DMS153 (cell line): ENCODE measurements around the gene ARPC5.
"Not testable (repeated sequence)": the region's sequence is repeated elsewhere in the genome, so short reads cannot be mapped to it uniquely, and the experiment has no call there.

Source experiments
- DNase-seq: peaks from one replicate; lab custom pipeline; 2025; lab: John Stamatoyannopoulos, UW

ARPC5 gene

GRCh38 chr1:183635606-183636333, at the start of gene ARPC5:
Gene ARPC5 (minus strand): TSS chr1:183635783. CDS start chr1:183635659, 124 bp downstream.
- DNase-seq = peak; percentile 98

DNA sequence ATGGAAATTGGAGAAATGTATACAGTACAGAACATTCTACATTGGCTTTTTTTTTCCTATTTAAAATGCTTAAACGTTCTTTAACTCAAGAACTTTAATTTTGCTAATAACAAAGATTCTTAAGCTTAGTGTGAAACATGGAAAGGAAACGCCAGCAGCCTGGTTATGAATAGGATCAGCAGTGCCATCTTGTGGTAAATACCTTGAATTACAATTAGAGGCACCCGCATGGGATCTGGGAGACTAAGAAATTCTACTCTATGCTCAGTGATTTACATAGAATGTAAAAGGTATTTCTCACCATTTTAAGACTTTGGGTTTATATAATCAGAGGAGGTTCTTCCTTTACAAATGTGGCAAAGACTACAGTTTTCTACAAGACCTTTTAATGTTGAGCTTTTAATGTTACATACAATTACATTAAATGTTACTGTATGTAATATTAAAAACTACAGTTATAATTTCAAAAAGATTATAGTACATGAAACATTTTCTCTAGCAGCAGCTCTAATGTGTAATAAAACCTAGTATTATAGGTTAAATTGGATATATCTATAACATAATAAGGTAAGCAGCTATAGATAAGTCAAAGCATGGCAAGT, 49.6 kb upstream of the ARPC5 start:
- DNase-seq = peak; percentile 58

DNA sequence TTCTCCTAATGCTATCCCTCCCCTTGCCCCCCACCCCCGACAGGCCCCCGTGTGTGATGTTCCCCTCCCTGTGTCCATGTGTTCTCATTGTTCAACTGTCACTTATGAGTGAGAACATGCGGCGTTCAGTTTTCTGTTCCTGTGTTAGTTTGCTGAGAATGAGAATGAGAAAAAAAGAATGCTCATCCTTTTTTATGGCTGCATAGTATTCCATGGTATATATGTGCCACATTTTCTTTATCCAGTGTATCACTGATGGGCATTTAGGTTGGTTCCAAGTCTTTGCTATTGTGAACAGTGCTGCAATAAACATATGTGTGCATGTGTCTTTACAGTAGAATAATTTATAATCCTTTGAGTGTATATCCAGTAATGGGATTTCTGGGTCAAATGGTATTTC, 43.8 kb upstream of the ARPC5 start:
- DNase-seq = not testable (repeated sequence)

GRCh38 chr1:183678819-183679218, 43.2 kb upstream of the ARPC5 start:
- DNase-seq = no peak

DNA sequence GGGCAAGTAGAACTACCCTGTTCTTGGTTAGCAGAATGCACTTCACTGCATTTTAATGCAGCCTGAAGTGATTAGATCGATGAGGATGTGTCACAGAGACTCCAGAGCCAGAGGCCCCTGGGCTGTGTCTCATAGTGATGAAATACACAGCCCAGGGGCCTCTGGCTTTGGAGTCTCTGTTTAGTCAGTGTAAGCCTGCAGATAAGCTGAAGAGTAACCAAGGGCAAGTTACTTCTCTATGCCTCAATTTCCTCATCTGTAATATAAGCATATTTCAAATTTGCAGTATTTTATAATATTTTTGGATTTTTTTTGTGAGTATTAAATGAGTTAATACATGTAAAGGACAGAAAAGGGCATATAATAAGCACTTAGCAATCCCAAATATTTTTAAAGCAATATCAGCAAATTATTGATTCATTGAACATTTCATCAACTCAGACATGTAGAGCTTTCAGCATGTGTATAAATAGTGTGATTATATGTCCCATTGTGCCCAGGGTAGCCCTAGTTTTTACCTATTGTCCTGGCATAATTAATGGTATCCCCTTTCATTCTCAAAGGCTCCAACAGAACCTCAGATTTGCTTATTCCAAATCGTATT, 41.1 kb upstream of the ARPC5 start:
- no peak for DNase-seq

DNA sequence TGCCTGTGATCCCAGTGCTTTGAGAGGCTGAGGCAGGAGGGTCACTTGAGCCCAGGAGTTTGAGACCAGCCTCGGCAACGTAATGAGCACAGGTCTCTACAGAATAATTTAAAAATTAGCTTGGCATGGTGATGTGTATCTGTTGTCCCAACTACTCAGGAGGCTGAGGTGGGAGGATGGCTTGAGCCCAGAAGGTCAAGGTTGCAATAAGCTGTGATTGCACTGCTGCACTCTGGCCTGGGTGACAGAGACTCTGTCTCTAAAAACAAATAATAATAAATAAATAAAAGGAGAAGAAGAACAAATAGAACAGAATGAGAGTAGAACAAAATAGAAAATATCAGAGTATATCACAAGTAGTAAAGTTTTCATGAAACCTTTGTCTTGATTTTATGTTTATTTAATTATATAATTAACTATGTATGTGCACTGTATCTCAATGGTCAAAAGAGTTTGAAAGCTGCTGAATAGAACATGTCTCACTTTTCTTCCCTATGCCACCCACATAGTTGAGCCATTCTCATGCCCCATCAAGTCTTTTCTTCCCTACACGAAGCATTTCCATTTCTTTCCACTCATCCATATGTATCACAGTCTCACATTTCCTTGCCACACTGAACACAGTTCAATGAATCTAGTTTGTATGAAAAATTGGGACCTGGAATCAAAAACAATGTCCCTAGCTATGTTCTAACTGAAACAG, 40.5 kb upstream of the ARPC5 start:
- DNase-seq = no peak

DNA sequence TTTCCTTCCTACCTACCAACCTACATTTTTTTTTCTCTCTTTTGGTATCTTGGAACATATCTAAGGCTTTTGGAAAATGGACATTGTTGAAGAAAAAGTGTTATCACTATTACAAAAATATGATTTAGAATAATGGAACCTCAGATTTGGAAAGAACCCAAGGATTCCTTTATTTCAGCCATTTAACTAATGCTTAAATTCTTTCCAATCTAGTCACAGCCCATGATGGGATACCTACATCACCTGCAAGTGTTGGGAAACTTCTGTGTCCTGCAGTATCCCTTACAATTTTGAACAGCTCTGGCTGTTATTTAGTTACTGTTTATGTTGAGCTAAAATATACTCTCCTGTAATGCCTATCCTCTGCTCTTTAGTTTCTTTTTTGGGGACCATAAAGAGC, 39.8 kb upstream of the ARPC5 start:
- DNase-seq = no peak

DNA sequence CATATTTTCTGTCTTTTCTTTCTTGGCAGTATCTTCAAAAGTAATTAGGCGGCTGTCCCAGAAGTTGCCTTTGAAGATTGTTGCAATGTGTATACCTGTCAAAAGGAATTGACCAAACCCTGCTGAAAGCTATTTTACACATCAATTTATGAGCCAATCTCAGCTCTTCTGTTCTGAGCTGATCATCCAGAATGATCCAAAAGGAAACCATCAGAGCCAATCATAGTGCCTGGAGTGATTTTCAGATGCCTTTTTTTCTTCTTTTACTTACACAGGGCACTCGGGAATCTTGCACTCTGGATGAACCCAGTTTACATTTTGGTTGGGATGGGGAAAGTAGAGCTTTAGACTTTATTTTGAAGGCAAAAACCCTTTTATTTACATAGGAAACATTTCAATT, 39.3 kb upstream of the ARPC5 start:
- DNase-seq = no peak

DNA sequence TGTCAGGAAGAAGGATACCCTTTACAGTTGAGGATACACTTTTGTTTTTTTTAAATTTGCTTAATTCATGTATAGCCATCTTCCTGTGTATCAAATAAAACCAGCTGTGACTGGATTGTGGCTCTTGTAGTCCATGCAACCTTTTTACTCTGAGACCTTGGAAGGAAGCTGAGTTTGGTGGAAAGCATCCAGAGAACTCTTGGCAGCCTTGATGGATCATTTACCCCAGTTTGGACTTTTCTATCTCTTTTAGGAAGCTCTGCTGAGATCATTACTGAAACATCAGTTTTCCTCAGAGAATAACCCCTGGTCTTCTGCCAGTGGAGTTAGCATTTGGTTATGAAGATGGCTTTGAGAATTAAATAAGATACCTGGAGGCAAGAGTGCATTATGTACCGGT, 38.8 kb upstream of the ARPC5 start:
- no peak for DNase-seq

DNA sequence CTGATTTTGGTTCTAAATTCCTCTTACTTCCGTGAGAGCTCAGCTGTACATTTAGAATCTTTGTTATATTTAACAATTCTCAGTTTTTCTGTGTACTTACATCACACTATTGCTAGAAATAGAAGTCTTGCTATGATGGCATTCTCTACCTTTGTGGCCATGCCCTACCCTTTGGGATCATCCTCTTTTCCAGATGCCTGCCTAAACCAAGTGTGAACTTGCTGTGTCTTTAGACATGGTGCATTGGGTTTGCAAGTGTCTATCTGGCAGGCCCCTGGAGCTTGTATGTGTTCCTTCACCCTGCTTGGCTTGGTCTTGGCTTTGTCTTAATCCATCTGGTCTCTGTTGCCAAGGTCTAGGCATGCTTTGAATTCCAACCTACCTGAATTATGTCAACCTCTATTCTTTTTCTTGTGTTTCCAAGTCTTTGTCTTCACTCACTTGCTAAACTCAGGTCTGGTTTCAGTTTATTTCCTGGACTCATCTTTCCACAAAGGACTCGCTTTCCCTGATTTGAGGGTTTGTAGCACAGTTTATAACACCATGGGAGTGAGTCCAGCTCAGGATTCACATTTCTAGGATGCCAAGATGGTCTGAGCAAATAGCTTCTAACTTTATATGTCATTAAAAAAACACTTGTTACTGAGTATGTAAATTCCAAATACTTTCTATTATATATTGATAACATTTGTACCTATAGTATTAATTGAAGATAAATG, 38.2 kb upstream of the ARPC5 start:
- no peak for DNase-seq

- no peak for DNase-seq
Measured at GRCh38 chr1:183670169-183670568, 34.6 kb upstream of the ARPC5 start.

- no peak for DNase-seq
Measured at GRCh38 chr1:183656355-183656754, 20.8 kb upstream of the ARPC5 start.

DNA sequence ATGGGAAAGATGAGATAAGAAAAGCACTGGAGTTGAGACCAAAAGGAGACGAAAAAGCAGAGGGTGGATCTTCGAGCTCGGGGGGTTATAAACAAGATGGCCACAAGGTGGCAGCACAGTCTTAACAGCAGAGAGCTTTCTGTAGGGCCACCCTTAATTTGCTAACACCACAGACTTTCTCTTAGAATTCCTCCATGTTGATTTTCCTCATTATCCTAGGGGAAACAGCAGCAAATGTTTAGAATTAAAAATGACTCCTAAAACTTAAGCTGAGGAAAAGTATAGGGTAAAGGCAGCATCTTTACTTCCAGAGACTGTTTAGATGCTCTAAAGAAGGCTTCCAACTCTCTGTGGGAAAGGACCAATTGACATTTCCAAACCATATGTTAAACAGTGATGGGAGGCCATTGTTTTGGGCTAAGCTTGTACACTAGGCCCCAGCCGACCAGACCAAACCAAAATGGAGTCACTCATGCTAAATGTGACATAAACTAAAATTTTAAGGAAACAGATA, 20.0 kb upstream of the ARPC5 start:
- peak; percentile 66 for DNase-seq

DNA sequence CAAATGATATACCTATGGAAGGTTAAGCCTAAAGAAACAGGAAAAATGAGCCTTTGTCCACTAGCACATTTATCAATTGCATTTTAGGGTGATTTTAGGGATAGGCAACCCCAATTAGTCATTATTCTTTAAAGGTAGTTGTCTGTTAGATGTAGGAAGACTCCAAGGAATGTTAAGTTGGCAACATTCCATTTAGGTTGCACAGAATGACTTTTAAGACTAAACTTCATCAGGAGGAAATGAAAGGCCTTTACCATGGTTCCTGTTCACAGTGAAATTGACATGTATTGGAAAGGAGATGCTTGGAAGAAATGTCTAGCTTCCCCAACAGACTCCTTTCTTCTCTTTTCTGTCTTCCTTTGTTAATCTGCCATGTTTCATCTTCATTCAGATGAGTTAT, 19.1 kb upstream of the ARPC5 start:
- no peak for DNase-seq

GRCh38 chr1:183653876-183654451, 18.4 kb upstream of the ARPC5 start:
- DNase-seq = no peak

DNA sequence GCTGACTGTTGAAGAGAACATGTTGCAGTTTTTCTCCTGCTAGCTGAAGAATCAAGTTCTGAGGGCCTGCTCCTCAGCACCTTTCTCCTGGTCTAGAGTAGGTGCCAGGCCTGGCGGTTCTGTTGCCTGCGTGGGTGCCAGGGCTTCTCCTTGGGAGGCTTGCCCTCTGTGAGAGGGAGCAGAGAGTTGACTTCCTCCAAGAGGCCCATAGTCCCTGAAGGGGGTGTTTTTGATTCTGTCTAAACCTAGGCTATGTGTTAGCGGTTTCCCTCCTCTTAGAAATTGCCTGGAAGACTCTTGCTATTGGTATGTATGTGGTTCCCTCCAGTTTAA, 17.8 kb upstream of the ARPC5 start:
- no peak for DNase-seq

DNA sequence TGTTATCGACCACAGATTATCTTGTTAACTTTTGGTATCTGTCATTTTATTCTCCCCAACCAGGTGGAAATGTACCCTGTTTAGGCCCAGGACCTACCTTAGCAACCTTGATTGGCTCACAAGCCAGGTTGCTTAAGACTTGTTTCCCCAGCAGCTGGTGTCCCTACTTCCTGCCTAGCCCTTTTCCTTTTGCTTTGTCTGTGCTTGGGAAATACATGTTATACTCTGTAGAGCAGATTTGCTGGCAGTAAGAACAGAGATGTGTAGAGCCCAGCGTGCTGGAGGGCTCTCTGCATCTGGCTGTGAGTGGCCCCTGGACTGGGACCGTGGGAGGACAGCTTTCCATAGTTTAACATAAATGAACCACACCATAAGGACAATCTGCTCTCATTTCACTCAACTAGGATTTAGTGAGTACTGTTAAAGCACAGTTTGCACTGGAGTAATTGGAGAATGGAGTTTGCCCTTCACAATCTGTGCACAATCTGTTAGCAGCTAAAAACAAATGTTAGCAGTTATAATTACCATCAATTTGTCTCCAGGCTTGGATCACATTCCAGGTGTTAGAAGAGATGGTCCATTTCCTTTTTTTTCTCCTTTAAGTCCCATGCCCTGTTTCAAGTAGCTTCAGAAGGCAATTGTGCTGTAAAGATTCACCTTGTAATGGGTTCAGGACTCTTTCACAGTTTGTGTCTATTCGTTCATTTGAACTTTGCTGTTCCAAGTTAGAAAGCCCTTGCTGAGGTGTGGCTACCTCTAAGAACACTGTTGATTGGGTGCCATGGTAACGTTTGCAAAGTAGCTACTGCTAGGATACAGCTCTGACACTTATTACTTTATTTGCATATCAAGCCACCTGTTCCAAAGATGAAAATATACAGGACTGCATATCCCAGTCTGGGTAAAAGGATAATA, 17.2 kb upstream of the ARPC5 start, which contains the start of gene APOBEC4:
Gene APOBEC4, minus strand, starts transcription at position 770 of the 915 bp plus-strand sequence. CDS start 4,535 bp downstream, outside the sequence.
- peak; percentile 76 for DNase-seq

GRCh38 chr1:183652107-183652506, 16.5 kb upstream of the ARPC5 start:
- DNase-seq = no peak

GRCh38 chr1:183651612-183652011, 16.0 kb upstream of the ARPC5 start:
- DNase-seq = no peak

- no peak for DNase-seq
Measured at GRCh38 chr1:183648042-183648441, 12.5 kb upstream of the ARPC5 start.
